Breast epithelium (tissue), 3 donors: ENCODE results near the gene WDPCP.

Source experiments
- POLR2AphosphoS5 ChIP-seq, 3 donors: sonication (generic); formaldehyde crosslinking; IDR thresholded peaks; one replicate each; pipeline ENCODE4 v1.6.1; 2017; ENCODE audit warnings: antibody characterized with exemption in 3 of 3
- TF ChIP-seq, protein P1 (sequence below), 3 donors: fragments of 450-650 bp; IDR thresholded peaks; one replicate each; pipeline ENCODE4 v1.5.1; 2016 to 2017; ENCODE audit warnings: antibody characterized with exemption in 3 of 3, mild to moderate bottlenecking in 3 of 3, moderate library complexity in 3 of 3

DNA sequence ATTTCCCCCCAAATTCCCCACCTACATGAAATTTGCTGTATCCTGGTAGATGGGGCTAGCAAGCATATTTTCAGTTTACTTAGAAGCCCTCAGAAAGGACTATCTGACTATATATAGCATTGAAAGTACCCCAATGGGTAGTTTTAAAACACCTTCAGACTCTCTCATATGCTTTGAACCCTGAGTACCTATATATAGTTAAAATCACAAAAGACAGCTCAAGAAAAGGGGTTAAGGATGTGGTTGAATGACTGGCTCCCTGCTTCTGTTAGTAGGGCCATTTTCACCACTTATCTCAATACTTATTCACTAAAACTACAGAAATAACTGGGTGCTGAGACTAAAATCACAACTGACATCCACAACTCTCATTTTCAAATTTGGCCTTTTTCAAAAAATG lies 18.5 kb downstream of the WDPCP start:
- TF ChIP-seq, protein P1, sequence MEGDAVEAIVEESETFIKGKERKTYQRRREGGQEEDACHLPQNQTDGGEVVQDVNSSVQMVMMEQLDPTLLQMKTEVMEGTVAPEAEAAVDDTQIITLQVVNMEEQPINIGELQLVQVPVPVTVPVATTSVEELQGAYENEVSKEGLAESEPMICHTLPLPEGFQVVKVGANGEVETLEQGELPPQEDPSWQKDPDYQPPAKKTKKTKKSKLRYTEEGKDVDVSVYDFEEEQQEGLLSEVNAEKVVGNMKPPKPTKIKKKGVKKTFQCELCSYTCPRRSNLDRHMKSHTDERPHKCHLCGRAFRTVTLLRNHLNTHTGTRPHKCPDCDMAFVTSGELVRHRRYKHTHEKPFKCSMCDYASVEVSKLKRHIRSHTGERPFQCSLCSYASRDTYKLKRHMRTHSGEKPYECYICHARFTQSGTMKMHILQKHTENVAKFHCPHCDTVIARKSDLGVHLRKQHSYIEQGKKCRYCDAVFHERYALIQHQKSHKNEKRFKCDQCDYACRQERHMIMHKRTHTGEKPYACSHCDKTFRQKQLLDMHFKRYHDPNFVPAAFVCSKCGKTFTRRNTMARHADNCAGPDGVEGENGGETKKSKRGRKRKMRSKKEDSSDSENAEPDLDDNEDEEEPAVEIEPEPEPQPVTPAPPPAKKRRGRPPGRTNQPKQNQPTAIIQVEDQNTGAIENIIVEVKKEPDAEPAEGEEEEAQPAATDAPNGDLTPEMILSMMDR (IDR thresholded peaks at IDR 0.05): no peak
- TF ChIP-seq POLR2AphosphoS5 (IDR thresholded peaks at IDR 0.05): no peak
